Neuronal stem cell (in vitro differentiated cells): ENCODE measurements around the gene SPTLC3.

Experiments used
- DNase-seq: peaks from one replicate; pipeline ENCODE4 v3.0.0-alpha.2; 2013; ENCODE audit warnings: low spot score
- H2AFZ ChIP-seq: one replicate; pipeline ENCODE4 v1.6.1; 2013; ENCODE audit warnings: mild to moderate bottlenecking, low read length, inconsistent platforms
- H2AK5ac ChIP-seq: 2 replicates; pipeline ENCODE4 v1.6.1; 2013; ENCODE audit warnings: low read depth, mild to moderate bottlenecking, inconsistent platforms, low read length, moderate library complexity, mixed read lengths
- H2BK120ac ChIP-seq: 2 replicates; pipeline ENCODE4 v1.6.1; 2013; ENCODE audit warnings: low read depth, mild to moderate bottlenecking, inconsistent platforms, low read length, moderate library complexity, mixed read lengths
- H2BK12ac ChIP-seq: one replicate; pipeline ENCODE4 v1.6.1; 2013; ENCODE audit warnings: low read length, inconsistent platforms
- H2BK15ac ChIP-seq: 2 replicates; pipeline ENCODE4 v1.6.1; 2013; ENCODE audit warnings: mild to moderate bottlenecking, low read length, inconsistent platforms, mixed read lengths
- H2BK5ac ChIP-seq: one replicate; pipeline ENCODE4 v1.6.1; 2013; ENCODE audit warnings: inconsistent platforms, mild to moderate bottlenecking, low read length, moderate library complexity
- H3K14ac ChIP-seq: one replicate; pipeline ENCODE4 v1.6.1; 2013; ENCODE audit warnings: low read length, inconsistent platforms
- H3K18ac ChIP-seq: 2 replicates; pipeline ENCODE4 v1.6.1; 2013; ENCODE audit warnings: low read length, inconsistent platforms
- H3K23ac ChIP-seq: 2 replicates; pipeline ENCODE4 v1.6.1; 2013; ENCODE audit warnings: low read depth, mild to moderate bottlenecking, mixed read lengths, low read length, inconsistent platforms; ENCODE audit not compliant: poor library complexity
- H3K27ac ChIP-seq: replicated peaks from 3 replicates; pipeline ENCODE4 v1.5.1; 2013; ENCODE audit warnings: low read length, inconsistent platforms
- H3K27me3 ChIP-seq, 3 experiments: 2 replicates each; pipeline ENCODE4 v1.6.1; 2013; ENCODE audit warnings: low read length in 3 of 3, mild to moderate bottlenecking in 2 of 3, inconsistent platforms in 1 of 3, low read depth in 1 of 3, mixed read lengths in 1 of 3, moderate library complexity in 1 of 3; ENCODE audit not compliant: control insufficient read depth in 3 of 3, insufficient read depth in 3 of 3
- H3K36me3 ChIP-seq, 2 donors: replicated peaks in 1 of 2; 2 replicates each; pipeline ENCODE4 v1.6.1; 2013; ENCODE audit warnings: low read length in 2 of 2; ENCODE audit not compliant: control insufficient read depth in 2 of 2, insufficient read depth in 2 of 2
- H3K4ac ChIP-seq: 2 replicates; pipeline ENCODE4 v1.6.1; 2013; ENCODE audit warnings: inconsistent platforms, mild to moderate bottlenecking, low read length, moderate library complexity
- H3K4me1 ChIP-seq, 2 donors: 1 replicate in 1 of 2; 2 replicates in 1 of 2; pipeline ENCODE4 v1.6.1; 2013; ENCODE audit warnings: low read length in 2 of 2, low read depth in 1 of 2; ENCODE audit not compliant: control insufficient read depth in 2 of 2, insufficient read depth in 1 of 2
- H3K4me2 ChIP-seq: one replicate; pipeline ENCODE4 v1.6.1; 2013; ENCODE audit warnings: mild to moderate bottlenecking, low read length, inconsistent platforms; ENCODE audit not compliant: insufficient read depth, poor library complexity, severe bottlenecking
- H3K4me3 ChIP-seq, 2 donors: 2 replicates each; pipeline ENCODE4 v1.5.1; 2013; ENCODE audit warnings: low read length in 2 of 2, mild to moderate bottlenecking in 2 of 2, inconsistent platforms in 1 of 2, moderate library complexity in 1 of 2
- H3K79me1 ChIP-seq: one replicate; pipeline ENCODE4 v1.6.1; 2013; ENCODE audit warnings: low read depth, mild to moderate bottlenecking, inconsistent platforms, low read length, moderate library complexity
- H3K9ac ChIP-seq: one replicate; pipeline ENCODE4 v1.6.1; 2013; ENCODE audit warnings: mild to moderate bottlenecking, low read depth, low read length, inconsistent platforms; ENCODE audit not compliant: poor library complexity
- H3K9me3 ChIP-seq, 2 donors: replicated peaks in 1 of 2; 2 replicates each; pipeline versions ENCODE3 to v1.6.1; 2013; ENCODE audit warnings: low read length in 2 of 2, mild to moderate bottlenecking in 2 of 2, inconsistent platforms in 1 of 2, low read depth in 1 of 2, mixed read lengths in 1 of 2, moderate library complexity in 1 of 2; ENCODE audit not compliant: control insufficient read depth in 2 of 2, insufficient read depth in 1 of 2
- H4K8ac ChIP-seq: one replicate; pipeline ENCODE4 v1.6.1; 2013; ENCODE audit warnings: low read depth, mild to moderate bottlenecking, inconsistent platforms, low read length, moderate library complexity
- H4K91ac ChIP-seq: one replicate; pipeline ENCODE4 v1.6.1; 2013; ENCODE audit warnings: low read length, low read depth, mild to moderate bottlenecking, inconsistent platforms; ENCODE audit not compliant: poor library complexity
- WGBS, 2 donors: extraction: QIAGEN DNeasy Blood & Tissue Kit; methylation state at CpG; one replicate each; pipeline ENCODE4 v1.1.7; 2013; ENCODE audit warnings: missing lambda C conversion rate in 2 of 2, mixed read lengths in 1 of 2; ENCODE audit not compliant: insufficient read length in 2 of 2, insufficient replicate concordance in 1 of 2; ENCODE audit errors: extremely low coverage in 2 of 2; 5-methylcytosine and 5-hydroxymethylcytosine counted together

Gene SPTLC3

DNA sequence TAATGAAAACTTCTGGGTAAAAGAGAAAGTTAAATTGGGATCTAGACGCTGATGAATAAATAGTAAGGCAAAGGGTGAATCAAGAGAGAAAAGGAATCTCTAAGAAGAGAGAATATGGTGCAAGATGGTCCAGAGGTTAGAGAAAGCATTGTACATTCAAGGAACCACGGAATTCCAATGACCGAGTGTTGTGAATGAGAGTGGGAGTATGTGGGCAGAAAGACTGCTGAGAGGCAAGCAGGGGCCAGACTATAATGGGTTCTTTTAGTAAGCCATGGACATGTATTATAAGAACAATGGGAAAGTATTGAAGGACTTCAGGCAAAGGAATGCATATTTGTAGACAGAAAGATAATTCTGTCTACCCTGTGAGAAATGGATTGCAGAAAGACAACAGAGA, 45.2 kb downstream of the SPTLC3 start:
- no peak overlapping the region for H3K4me2 ChIP-seq
- no peak overlapping the region for H2BK5ac ChIP-seq
- no peak overlapping the region for H4K91ac ChIP-seq
- H2AFZ ChIP-seq: no peak overlapping the region
- no peak overlapping the region for H3K4me3 ChIP-seq
- H3K4ac ChIP-seq: no peak overlapping the region
- DNase-seq: no peak
- H3K36me3 ChIP-seq: peaks cover 0 to 11% of the 10 kb centered on the region in 2 donors
- no peak overlapping the region for H2BK120ac ChIP-seq
- WGBS, 2 donors: no CpG with 5 or more reads among the region's 3 CpGs
- peaks cover 2 to 3% of the 10 kb centered on the region in 2 donors for H3K9me3 ChIP-seq
- no peaks in the 10 kb centered on the region for H3K4me1 ChIP-seq
- H3K27me3 ChIP-seq: no peaks in the 10 kb centered on the region
- H3K79me1 ChIP-seq: no peaks in the 10 kb centered on the region
- no peak overlapping the region for H3K18ac ChIP-seq
- no peak overlapping the region for H3K14ac ChIP-seq
- no peak overlapping the region for H2BK12ac ChIP-seq
- no peak overlapping the region for H4K8ac ChIP-seq
- no peak overlapping the region for H3K9ac ChIP-seq
- H2BK15ac ChIP-seq: no peak overlapping the region
- H3K27ac ChIP-seq: no peak overlapping the region
- no peak overlapping the region for H2AK5ac ChIP-seq
- no peak overlapping the region for H3K23ac ChIP-seq

DNA sequence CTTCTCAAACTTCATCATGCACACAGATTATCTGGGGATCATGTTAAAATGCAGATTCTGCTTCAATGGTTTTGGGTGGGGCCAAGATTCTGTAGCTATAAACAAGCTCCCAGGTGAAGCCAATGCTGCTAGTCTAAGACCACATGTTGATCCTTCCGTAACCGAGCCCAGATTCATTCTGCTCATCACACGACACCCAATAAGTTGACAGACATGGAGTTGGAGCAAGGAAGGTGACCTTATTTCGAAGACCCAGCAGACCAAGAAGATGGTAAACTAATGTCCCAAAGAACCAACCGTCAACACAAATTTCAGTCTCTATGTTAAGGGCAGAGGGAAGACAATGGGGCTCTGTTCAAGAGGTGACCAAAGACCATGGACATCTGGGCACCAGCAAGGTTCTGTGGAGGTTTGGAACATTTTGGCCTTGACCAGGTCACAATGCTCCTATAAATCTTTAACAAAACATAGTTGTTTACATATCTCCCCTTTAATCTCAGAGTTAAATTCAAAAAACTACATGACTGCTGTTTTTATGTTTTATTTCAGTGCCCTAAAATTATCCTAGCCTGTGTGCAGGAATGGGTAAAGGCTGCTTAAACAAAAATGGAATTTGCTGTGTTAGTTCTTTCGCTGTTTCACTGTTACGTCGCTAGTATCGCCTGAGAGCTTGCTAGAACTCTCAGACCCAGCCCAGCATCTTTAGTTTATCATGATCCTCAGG, 50.1 kb downstream of the SPTLC3 start:
- no peak overlapping the region for H3K23ac ChIP-seq
- H2AK5ac ChIP-seq: no peak overlapping the region
- H2AFZ ChIP-seq: no peak overlapping the region
- no peak overlapping the region for H3K18ac ChIP-seq
- no peaks in the 10 kb centered on the region for H3K27me3 ChIP-seq
- no peaks in the 10 kb centered on the region for H3K9me3 ChIP-seq
- no peak for DNase-seq
- no peak overlapping the region for H3K27ac ChIP-seq
- H3K14ac ChIP-seq: no peak overlapping the region
- no CpG with 5 or more reads among the region's 9 CpGs for WGBS, 2 donors
- no peaks in the 10 kb centered on the region for H3K4me1 ChIP-seq
- H4K91ac ChIP-seq: no peak overlapping the region
- H3K4ac ChIP-seq: no peak overlapping the region
- H3K4me3 ChIP-seq: no peak overlapping the region
- H3K36me3 ChIP-seq: no peaks in the 10 kb centered on the region
- no peak overlapping the region for H4K8ac ChIP-seq
- no peak overlapping the region for H2BK15ac ChIP-seq
- H3K79me1 ChIP-seq: no peaks in the 10 kb centered on the region
- no peak overlapping the region for H2BK120ac ChIP-seq
- no peak overlapping the region for H2BK5ac ChIP-seq
- no peak overlapping the region for H3K4me2 ChIP-seq
- H2BK12ac ChIP-seq: no peak overlapping the region
- no peak overlapping the region for H3K9ac ChIP-seq

DNA sequence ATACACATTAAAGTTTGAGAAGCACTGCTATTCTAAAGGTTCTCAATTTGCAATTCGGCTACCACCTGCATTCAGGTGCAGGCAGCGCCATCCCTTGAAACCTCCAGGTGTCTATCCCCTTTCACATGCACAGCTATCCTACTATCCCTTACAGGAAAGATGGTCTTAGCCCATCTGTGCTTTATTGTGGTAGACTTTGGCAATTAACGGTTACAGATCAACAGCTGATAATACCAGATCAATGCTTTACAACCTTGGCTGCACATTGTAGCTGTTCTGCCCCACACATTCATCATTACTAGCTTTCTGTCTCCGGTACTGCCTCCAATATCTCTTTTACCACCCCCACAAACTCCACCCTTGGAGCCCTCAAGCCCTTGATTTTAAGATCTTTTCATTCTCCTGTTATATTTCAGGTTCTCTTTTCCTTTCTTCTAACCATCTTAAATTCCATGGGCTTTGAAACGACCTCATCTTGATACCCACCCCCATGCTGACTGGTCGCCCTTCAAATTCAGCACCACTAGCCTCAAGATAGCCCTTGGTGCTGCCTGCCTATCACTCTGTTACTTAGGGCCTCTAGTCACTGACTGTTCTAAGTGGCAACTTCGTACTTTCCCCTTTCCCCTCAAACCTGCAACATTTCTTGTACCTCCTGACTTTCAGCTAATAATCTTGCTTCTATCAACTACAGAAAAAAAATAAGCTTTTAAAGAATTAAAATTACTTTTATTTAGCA, 50.8 kb downstream of the SPTLC3 start:
- H2AFZ ChIP-seq: no peak overlapping the region
- H3K36me3 ChIP-seq: no peaks in the 10 kb centered on the region
- H2BK120ac ChIP-seq: no peak overlapping the region
- no peaks in the 10 kb centered on the region for H3K79me1 ChIP-seq
- no peak overlapping the region for H3K14ac ChIP-seq
- no peak overlapping the region for H2AK5ac ChIP-seq
- no peak overlapping the region for H3K9ac ChIP-seq
- H3K4me1 ChIP-seq: no peaks in the 10 kb centered on the region
- no peak overlapping the region for H2BK12ac ChIP-seq
- H3K18ac ChIP-seq: no peak overlapping the region
- no peak overlapping the region for H4K91ac ChIP-seq
- no peak overlapping the region for H3K27ac ChIP-seq
- no peak overlapping the region for H2BK5ac ChIP-seq
- no peak overlapping the region for H3K4me2 ChIP-seq
- no peaks in the 10 kb centered on the region for H3K27me3 ChIP-seq
- no CpG with 5 or more reads among the region's 7 CpGs for WGBS, 2 donors
- no peak for DNase-seq
- H3K4ac ChIP-seq: no peak overlapping the region
- H2BK15ac ChIP-seq: no peak overlapping the region
- H4K8ac ChIP-seq: no peak overlapping the region
- H3K4me3 ChIP-seq: no peak overlapping the region
- H3K23ac ChIP-seq: no peak overlapping the region
- no peaks in the 10 kb centered on the region for H3K9me3 ChIP-seq

DNA sequence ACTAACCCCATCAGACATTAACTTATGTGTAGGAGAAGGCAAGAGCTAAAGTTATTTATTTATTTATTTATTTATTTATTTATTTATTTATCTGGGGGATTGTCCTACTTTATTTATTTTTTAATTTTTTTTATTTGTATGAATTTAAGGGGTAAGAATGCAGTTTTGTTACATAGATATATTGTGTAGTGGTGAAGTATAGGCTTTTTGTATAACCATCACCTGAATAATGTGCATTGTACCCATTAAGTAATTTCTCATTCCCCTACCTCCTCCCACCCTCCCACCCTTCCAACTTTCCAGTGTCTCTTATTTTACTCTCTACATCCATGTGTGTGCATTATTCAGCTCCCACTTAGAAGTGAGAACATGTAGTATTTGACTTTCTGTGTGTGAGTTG, 51.6 kb downstream of the SPTLC3 start:
- Histone ChIP-seq H3K4ac (no peak overlapping the region), H3K27me3 (no peaks in the 10 kb centered on the region), H3K79me1 (no peaks in the 10 kb centered on the region), H3K14ac (no peak overlapping the region), H2BK12ac (no peak overlapping the region), H2BK5ac (no peak overlapping the region), H4K91ac (no peak overlapping the region), H2BK120ac (no peak overlapping the region), H2AK5ac (no peak overlapping the region), H3K36me3 (no peaks in the 10 kb centered on the region), H3K27ac (no peak overlapping the region), H2BK15ac (no peak overlapping the region), H3K4me2 (no peak overlapping the region), H3K4me1 (no peaks in the 10 kb centered on the region), H2AFZ (no peak overlapping the region), H3K9me3 (no peaks in the 10 kb centered on the region), H3K9ac (no peak overlapping the region), H3K23ac (no peak overlapping the region), H4K8ac (no peak overlapping the region), H3K18ac (no peak overlapping the region), H3K4me3 (no peak overlapping the region)
- DNase-seq: no peak
